GM18505 (cell line): ENCODE results near the gene EPN2.

Experiments used
- ATAC-seq: cut with Tn5 transposase; IDR thresholded peaks from one replicate; pipeline ENCODE4 v1.9.1; 2021; ENCODE audit not compliant: unreplicated experiment
- POLR2A ChIP-seq: IDR thresholded peaks from 4 replicates; pipeline ENCODE4 v1.6.1; 2011; ENCODE audit warnings: borderline replicate concordance; ENCODE audit not compliant: insufficient read depth, insufficient read length; ENCODE audit errors: extremely low read depth

The EPN2 gene

GRCh38 chr17:19371259-19372010, 134.3 kb downstream of the EPN2 start:
- no peak for TF ChIP-seq POLR2A
- no peak for ATAC-seq

DNA sequence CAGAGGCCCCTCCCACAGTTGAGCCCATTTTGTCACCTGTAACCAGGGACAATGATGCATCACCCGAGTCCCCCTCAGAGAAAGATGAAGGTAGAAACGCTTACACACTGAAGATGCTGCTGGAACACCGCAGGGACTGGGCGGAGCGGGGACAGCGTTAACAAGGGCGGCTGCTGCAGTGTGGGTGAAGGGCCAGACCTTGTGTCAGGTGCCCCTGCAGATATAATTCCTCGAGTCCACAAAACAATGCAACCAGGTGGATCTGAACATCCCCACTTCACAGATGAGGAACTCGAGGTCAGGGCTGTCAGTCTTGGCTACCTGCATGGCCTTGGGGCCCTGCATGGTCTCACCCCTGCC, 134.8 kb downstream of the EPN2 start:
- no peak for TF ChIP-seq POLR2A
- no peak for ATAC-seq

DNA sequence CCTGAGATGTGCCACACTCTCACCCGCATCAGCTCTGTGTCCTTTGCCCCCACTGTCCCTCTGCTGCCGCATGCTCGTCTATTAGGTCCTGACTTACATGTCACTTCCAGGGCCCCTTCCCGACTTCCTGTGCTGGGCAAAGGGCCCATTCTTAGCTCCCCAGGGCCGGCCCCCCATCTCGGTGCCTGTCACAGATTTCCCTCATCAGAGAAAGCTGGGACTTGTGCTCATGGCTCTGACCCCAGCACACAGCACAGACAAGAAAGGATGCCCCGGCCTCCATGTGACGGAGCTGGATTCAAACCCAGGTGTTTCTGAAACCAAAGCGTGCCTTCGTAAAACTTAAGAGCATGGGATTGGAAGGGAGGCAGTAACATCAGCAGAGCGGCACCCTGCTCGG, 135.3 kb downstream of the EPN2 start:
- no peak for TF ChIP-seq POLR2A
- ATAC-seq = no peak

- TF ChIP-seq POLR2A = no peak
- ATAC-seq = no peak
Observed at GRCh38 chr17:19372866-19373504, 135.8 kb downstream of the EPN2 start.

DNA sequence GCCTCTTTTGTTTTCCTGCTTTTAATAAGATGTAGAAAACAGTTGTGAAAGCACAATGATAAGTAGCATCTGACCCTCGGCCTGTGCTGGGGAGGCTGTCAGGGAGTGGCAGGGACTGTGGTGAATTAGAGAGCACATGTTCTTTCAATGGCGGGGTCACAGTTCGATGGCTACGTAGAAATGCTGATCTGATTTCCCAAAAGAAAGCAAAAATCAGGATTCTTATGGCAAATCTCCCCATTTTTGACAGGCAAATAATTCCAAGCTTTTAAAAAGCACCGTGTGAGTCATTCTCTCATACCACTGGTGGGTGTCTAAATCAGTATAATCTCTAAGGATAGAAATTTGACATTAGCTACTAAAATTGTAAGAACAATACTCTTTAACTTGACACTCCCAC, 137.0 kb downstream of the EPN2 start:
- no peak for ATAC-seq

DNA sequence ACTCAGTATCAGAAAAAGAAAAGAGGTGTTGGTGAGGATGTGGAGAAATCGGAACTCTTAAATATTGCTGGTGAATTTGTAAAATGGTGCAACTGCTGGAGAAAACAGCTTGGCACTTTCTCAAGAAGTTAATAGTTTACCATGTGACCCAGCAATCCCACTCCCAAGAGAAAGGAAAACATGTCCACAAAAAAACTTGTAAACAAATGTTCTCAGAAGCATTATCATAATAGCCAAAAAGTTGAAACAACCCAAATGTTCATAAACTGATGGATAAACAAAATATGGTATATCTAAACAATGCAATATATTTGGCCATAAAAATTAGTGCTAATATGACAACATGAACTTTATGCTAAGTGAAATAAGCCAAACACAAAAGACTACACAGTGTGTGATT, 138.6 kb downstream of the EPN2 start:
- no peak for TF ChIP-seq POLR2A
- ATAC-seq = no peak

More for the DNA sequence above, 137.0 kb downstream of the EPN2 start:
- no peak for TF ChIP-seq POLR2A

- no peak for ATAC-seq
- no peak for TF ChIP-seq POLR2A
Observed at GRCh38 chr17:19376811-19377210, 139.6 kb downstream of the EPN2 start.

DNA sequence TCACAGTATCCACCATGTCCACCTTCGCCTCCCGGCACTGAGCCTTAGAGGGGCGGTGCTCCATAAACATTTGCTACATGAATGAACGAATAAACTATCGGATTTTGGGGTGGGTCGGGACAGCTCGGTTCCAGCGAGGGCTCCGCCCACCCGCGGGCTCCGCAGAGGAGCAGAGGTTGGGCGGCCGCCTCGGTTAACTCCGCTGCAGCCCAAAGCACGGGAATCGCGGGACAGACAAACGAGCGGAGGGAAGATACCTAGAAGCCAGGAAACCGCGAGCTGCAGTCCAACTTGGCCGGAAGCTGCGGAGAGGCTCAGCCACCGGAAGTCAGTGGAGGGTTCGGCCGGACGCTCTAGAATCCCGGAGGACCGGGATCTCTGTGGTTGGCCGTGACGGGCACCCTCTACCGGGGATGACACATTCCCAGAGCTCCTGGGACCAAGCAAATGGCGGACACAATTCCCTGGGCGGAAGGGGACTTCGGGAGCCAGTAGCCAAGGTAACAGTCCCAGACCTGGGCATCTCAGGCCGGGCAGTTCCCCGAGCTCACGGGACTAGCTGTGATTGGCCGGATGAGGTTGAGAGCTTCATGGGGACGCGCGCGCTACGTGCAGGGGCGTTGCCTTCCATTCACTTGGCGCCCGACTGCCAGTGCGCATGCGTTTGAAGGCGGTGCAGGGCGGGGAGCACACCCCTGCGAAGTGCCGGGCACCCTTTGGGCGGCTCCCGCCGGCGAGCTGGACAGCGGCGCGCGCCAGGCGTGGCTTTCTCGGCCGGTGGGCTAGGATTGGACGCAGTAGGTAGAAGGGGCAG, 140.6 kb downstream of the EPN2 start:
- peak; percentile 90 for ATAC-seq

GRCh38 chr17:19378416-19379360, 141.5 kb downstream of the EPN2 start, which contains the start of gene MAPK7:
Gene MAPK7, plus strand, starts transcription at chr17:19378498. Its CDS starts 403 bp downstream, at chr17:19378901.
- peak; percentile 8 for ATAC-seq
- TF ChIP-seq POLR2A = no peak

More for the DNA sequence above, 140.6 kb downstream of the EPN2 start:
- peak; percentile 84 for TF ChIP-seq POLR2A

DNA sequence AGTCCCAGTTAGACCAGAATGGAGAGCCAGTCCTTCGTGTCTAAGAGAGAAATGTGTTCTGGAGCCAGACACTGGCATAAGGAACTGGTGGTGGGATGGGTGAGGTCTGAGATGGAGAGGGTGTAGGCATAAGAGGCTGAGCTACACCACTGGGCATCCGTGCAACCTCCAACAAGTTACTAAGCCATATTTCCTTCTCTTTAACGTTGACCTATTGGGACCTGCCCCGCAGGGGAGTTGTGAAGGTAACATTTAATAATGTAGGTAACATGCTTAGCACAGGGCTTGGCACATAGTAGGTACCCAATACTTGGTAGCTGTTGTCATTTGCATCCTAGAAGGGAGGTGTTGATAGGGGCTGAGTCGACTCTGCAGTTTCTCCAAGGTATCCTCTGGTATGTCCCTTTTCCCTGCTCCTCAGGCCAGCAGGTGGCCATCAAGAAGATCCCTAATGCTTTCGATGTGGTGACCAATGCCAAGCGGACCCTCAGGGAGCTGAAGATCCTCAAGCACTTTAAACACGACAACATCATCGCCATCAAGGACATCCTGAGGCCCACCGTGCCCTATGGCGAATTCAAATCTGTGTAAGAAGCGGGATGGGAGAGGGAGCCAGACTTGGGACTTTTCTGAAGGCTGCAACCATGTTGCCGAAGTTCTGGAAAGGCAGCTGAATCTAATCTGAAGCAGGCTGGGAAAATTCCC, 142.3 kb downstream of the EPN2 start:
- ATAC-seq = no peak
- no peak for TF ChIP-seq POLR2A

DNA sequence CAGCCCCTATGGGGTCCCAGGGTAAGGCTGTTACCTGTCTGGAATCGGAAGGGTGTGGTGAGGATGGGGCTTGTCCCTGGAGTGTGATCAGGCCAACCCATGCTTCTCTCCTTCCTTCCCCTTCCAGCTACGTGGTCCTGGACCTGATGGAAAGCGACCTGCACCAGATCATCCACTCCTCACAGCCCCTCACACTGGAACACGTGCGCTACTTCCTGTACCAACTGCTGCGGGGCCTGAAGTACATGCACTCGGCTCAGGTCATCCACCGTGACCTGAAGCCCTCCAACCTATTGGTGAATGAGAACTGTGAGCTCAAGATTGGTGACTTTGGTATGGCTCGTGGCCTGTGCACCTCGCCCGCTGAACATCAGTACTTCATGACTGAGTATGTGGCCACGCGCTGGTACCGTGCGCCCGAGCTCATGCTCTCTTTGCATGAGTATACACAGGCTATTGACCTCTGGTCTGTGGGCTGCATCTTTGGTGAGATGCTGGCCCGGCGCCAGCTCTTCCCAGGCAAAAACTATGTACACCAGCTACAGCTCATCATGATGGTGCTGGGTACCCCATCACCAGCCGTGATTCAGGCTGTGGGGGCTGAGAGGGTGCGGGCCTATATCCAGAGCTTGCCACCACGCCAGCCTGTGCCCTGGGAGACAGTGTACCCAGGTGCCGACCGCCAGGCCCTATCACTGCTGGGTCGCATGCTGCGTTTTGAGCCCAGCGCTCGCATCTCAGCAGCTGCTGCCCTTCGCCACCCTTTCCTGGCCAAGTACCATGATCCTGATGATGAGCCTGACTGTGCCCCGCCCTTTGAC, 143.5 kb downstream of the EPN2 start:
- TF ChIP-seq POLR2A = no peak
- no peak for ATAC-seq
